GM23338 (cell line): ENCODE measurements around the gene JPH3. TPM values are rescaled to one million over a fixed set of nuclear protein-coding genes. Genes with fewer than 3 reads are reported as not detected.

Source experiments
- ATAC-seq: fragments of 200-7000 bp; cut with Tn5 transposase; 3 replicates; pipeline ENCODE4 v1.9.1; 2020
- DNase-seq: peaks from one replicate; pipeline ENCODE4 v3.0.0-alpha.2; 2015; ENCODE audit warnings: low spot score
- H2AFZ ChIP-seq: fragments of 200-600 bp; sonication (generic); 2 replicates; pipeline ENCODE4 v1.8.0; 2016; ENCODE audit warnings: antibody characterized with exemption, mild to moderate bottlenecking, moderate library complexity
- H3F3A ChIP-seq: fragments of 200-600 bp; sonication (generic); replicated peaks from 2 replicates; pipeline ENCODE4 v1.8.0; 2017; ENCODE audit warnings: antibody characterized with exemption, mixed run types, low read depth
- H3K27ac ChIP-seq: fragments of 200-600 bp; sonication (generic); 2 replicates; pipeline ENCODE4 v1.6.1; 2016; ENCODE audit warnings: low read depth
- H3K27me3 ChIP-seq: fragments of 200-600 bp; sonication (generic); 2 replicates; pipeline ENCODE4 v1.8.0; 2016; ENCODE audit warnings: mild to moderate bottlenecking, mixed run types, moderate library complexity; ENCODE audit not compliant: insufficient read depth
- H3K36me3 ChIP-seq: fragments of 200-600 bp; sonication (generic); 2 replicates; pipeline ENCODE4 v1.8.0; 2016; ENCODE audit warnings: mild to moderate bottlenecking; ENCODE audit not compliant: insufficient read depth
- H3K4me1 ChIP-seq: fragments of 200-600 bp; sonication (generic); 2 replicates; pipeline ENCODE4 v1.8.0; 2016; ENCODE audit warnings: mild to moderate bottlenecking, moderate library complexity; ENCODE audit not compliant: insufficient read depth
- H3K4me2 ChIP-seq: fragments of 200-600 bp; sonication (generic); 2 replicates; pipeline ENCODE4 v1.7.1; 2017; ENCODE audit warnings: mixed run types
- H3K4me3 ChIP-seq: fragments of 200-600 bp; sonication (generic); 2 replicates; pipeline ENCODE4 v1.6.1; 2016; ENCODE audit warnings: mixed run types
- H3K79me2 ChIP-seq: fragments of 200-600 bp; sonication (generic); replicated peaks from 2 replicates; pipeline ENCODE4 v1.8.0; 2017; ENCODE audit warnings: mild to moderate bottlenecking; ENCODE audit not compliant: insufficient read depth
- H3K9me2 ChIP-seq: fragments of 200-600 bp; sonication (generic); 2 replicates; pipeline ENCODE4 v1.8.0; 2017; ENCODE audit not compliant: insufficient read depth
- H4K20me1 ChIP-seq: fragments of 200-600 bp; sonication (generic); replicated peaks from 2 replicates; pipeline ENCODE4 v1.8.0; 2017; ENCODE audit warnings: mild to moderate bottlenecking; ENCODE audit not compliant: insufficient read depth
- H3K27ac Mint-ChIP-seq: 2 replicates; pipeline ENCODE4 v1.8.0; 2020; ENCODE audit warnings: inconsistent platforms, mild to moderate bottlenecking, moderate library complexity, mixed read lengths
- H3K27me3 Mint-ChIP-seq: 3 replicates; pipeline ENCODE4 v1.8.0; 2022; ENCODE audit warnings: low read depth, mild to moderate bottlenecking, moderate library complexity, mixed read lengths, inconsistent platforms; ENCODE audit not compliant: insufficient read depth, poor library complexity
- H3K36me3 Mint-ChIP-seq: 3 replicates; pipeline ENCODE4 v1.8.0; 2021; ENCODE audit warnings: low read depth, mild to moderate bottlenecking, inconsistent platforms, moderate library complexity, mixed read lengths
- H3K4me1 Mint-ChIP-seq: 3 replicates; pipeline ENCODE4 v1.8.0; 2020; ENCODE audit warnings: mild to moderate bottlenecking, inconsistent platforms, mixed read lengths
- H3K4me3 Mint-ChIP-seq: 3 replicates; pipeline ENCODE4 v1.8.0; 2021; ENCODE audit warnings: moderate library complexity, mild to moderate bottlenecking, inconsistent platforms, mixed read lengths
- H3K9me3 Mint-ChIP-seq: 3 replicates; pipeline ENCODE4 v1.8.0; 2020; ENCODE audit warnings: moderate library complexity, mild to moderate bottlenecking, inconsistent platforms, mixed read lengths
- CREB1 ChIP-seq: fragments of 250-450 bp; sonication (Bioruptor Pico); IDR thresholded peaks from 2 replicates; pipeline ENCODE4 v1.5.0; 2020; ENCODE audit warnings: low read depth, mild to moderate bottlenecking, moderate library complexity
- CTCF ChIP-seq, 2 experiments: fragments of 200-600 bp in 1 of 2; sonication (generic) in 1 of 2; conservative IDR thresholded peaks; 2 replicates each; pipeline versions ENCODE4 v1.5.1 to v1.6.1; 2016 to 2017; ENCODE audit warnings: antibody characterized with exemption in 2 of 2, low read depth in 2 of 2, mild to moderate bottlenecking in 2 of 2, moderate library complexity in 1 of 2
- ETS1 ChIP-seq: IDR thresholded peaks from 2 replicates; pipeline ENCODE4 v1.6.1; 2016; ENCODE audit warnings: antibody characterized with exemption
- EZH2 ChIP-seq: fragments of 200-600 bp; sonication (generic); IDR thresholded peaks from one replicate; pipeline ENCODE4 v1.8.0; 2017; ENCODE audit warnings: antibody characterized with exemption, mild to moderate bottlenecking, low read depth; ENCODE audit not compliant: unreplicated experiment
- EZH2phosphoT487 ChIP-seq: fragments of 200-600 bp; sonication (generic); IDR thresholded peaks from one replicate; pipeline ENCODE4 v1.8.1; 2018; ENCODE audit warnings: antibody characterized with exemption; ENCODE audit not compliant: unreplicated experiment
- JUNB ChIP-seq: IDR thresholded peaks from one replicate; pipeline ENCODE4 v1.6.1; 2016; ENCODE audit warnings: antibody characterized with exemption; ENCODE audit not compliant: unreplicated experiment
- NANOG ChIP-seq: IDR thresholded peaks from 2 replicates; pipeline ENCODE4 v1.6.1; 2016; ENCODE audit warnings: antibody characterized with exemption, borderline replicate concordance
- POLR2AphosphoS5 ChIP-seq: IDR thresholded peaks from 2 replicates; pipeline ENCODE4 v1.6.1; 2016; ENCODE audit warnings: antibody characterized with exemption, low read depth
- STAT1 ChIP-seq: IDR thresholded peaks from one replicate; pipeline ENCODE4 v1.6.1; 2016; ENCODE audit warnings: antibody characterized with exemption; ENCODE audit not compliant: unreplicated experiment
- ZNF114 ChIP-seq: fragments of 250-450 bp; sonication (Bioruptor Pico); IDR thresholded peaks from 2 replicates; pipeline ENCODE4 v1.5.0; 2020; ENCODE audit warnings: mild to moderate bottlenecking, moderate library complexity
- ZNF331 ChIP-seq: fragments of 250-450 bp; sonication (Bioruptor Pico); IDR thresholded peaks from 2 replicates; pipeline ENCODE4 v1.5.0; 2020; ENCODE audit warnings: low read depth, mild to moderate bottlenecking, moderate library complexity
- ZNF462 ChIP-seq: fragments of 250-450 bp; sonication (Bioruptor Pico); IDR thresholded peaks from 2 replicates; pipeline ENCODE4 v1.5.0; 2020; ENCODE audit warnings: mild to moderate bottlenecking, moderate library complexity
- polyA plus RNA-seq: library from polyadenylated mRNA; unstranded; fragments of >200 nt; fragmentation: Nextera tagmentation; extraction: Ambion mirVana; gene quantifications from 2 replicates; pipeline ENCODE4 v1.2.1, GENCODE V29; 2016
- total RNA-seq: library from RNA; depleted of rRNA; stranded (reverse); fragments of >200 nt; shearing (Covaris generic); gene quantifications from 2 replicates; pipeline ENCODE4 v1.2.3, GENCODE V29; 2014

JPH3 gene
- total and polyA plus RNA-seq, 2 experiments from 2014 or later, result 8.4 to 38.3 TPM

- TF ChIP-seq EZH2 (no peak), ZNF114 (CRISPR knock-in tag) (no peak), NANOG (no peak), JUNB (no peak), STAT1 (no peak)
Observed at GRCh38 chr16:87685766-87686165, 83.5 kb downstream of the JPH3 start (continued).

- peaks cover 3% of the 10 kb centered on the region; the same call in 1 of the 3 replicates for H3K36me3 Mint-ChIP-seq
- H3K27me3 Mint-ChIP-seq, result peaks cover 22% of the 10 kb centered on the region
- H3K4me3 Mint-ChIP-seq, result no peak overlapping the region
- Histone ChIP-seq H3K4me1 (no peaks in the 10 kb centered on the region), H3K27ac (no peak overlapping the region), H3K4me2 (no peak overlapping the region), H3K79me2 (no peaks in the 10 kb centered on the region), H3F3A (no peaks in the 10 kb centered on the region), H3K4me3 (no peak overlapping the region), H3K36me3 (no peaks in the 10 kb centered on the region), H3K9me2 (no peaks in the 10 kb centered on the region), H2AFZ (no peak overlapping the region), H4K20me1 (no peaks in the 10 kb centered on the region; the same call in 1 of the 2 replicates), H3K27me3 (no peaks in the 10 kb centered on the region)
- TF ChIP-seq NANOG (no peak), POLR2AphosphoS5 (no peak), ZNF462 (CRISPR knock-in tag) (no peak), JUNB (no peak), CREB1 (CRISPR knock-in tag) (no peak), ZNF331 (no peak), ETS1 (no peak), EZH2 (no peak), ZNF114 (CRISPR knock-in tag) (no peak), CTCF (conservative IDR thresholded peaks at IDR 0.05; ENCODE audit: low read depth in 2 of 2) (no peak), EZH2phosphoT487 (no peak), STAT1 (no peak)
- no peak for ATAC-seq
- DNase-seq, result no peak
- H3K27ac Mint-ChIP-seq, result no peak overlapping the region
- no peaks in the 10 kb centered on the region for H3K4me1 Mint-ChIP-seq
- H3K9me3 Mint-ChIP-seq, result no peaks in the 10 kb centered on the region; the same call in 2 of the 3 replicates
Observed at GRCh38 chr16:87686697-87687096, 84.4 kb downstream of the JPH3 start.
